GM23338 (cell line): ENCODE measurements around the gene CES3. TPM values are rescaled to one million over a fixed set of nuclear protein-coding genes. Genes with fewer than 3 reads are reported as not detected.

ENCODE experiments used
- ATAC-seq: fragments of 200-7000 bp; cut with Tn5 transposase; 3 replicates; pipeline ENCODE4 v1.9.1; 2020
- DNase-seq: peaks from one replicate; pipeline ENCODE4 v3.0.0-alpha.2; 2015; ENCODE audit warnings: low spot score
- H2AFZ ChIP-seq: fragments of 200-600 bp; sonication (generic); 2 replicates; pipeline ENCODE4 v1.8.0; 2016; ENCODE audit warnings: antibody characterized with exemption, mild to moderate bottlenecking, moderate library complexity
- H3F3A ChIP-seq: fragments of 200-600 bp; sonication (generic); replicated peaks from 2 replicates; pipeline ENCODE4 v1.8.0; 2017; ENCODE audit warnings: antibody characterized with exemption, mixed run types, low read depth
- H3K27ac ChIP-seq: fragments of 200-600 bp; sonication (generic); 2 replicates; pipeline ENCODE4 v1.6.1; 2016; ENCODE audit warnings: low read depth
- H3K27me3 ChIP-seq: fragments of 200-600 bp; sonication (generic); 2 replicates; pipeline ENCODE4 v1.8.0; 2016; ENCODE audit warnings: mild to moderate bottlenecking, mixed run types, moderate library complexity; ENCODE audit not compliant: insufficient read depth
- H3K36me3 ChIP-seq: fragments of 200-600 bp; sonication (generic); 2 replicates; pipeline ENCODE4 v1.8.0; 2016; ENCODE audit warnings: mild to moderate bottlenecking; ENCODE audit not compliant: insufficient read depth
- H3K4me1 ChIP-seq: fragments of 200-600 bp; sonication (generic); 2 replicates; pipeline ENCODE4 v1.8.0; 2016; ENCODE audit warnings: mild to moderate bottlenecking, moderate library complexity; ENCODE audit not compliant: insufficient read depth
- H3K4me2 ChIP-seq: fragments of 200-600 bp; sonication (generic); 2 replicates; pipeline ENCODE4 v1.7.1; 2017; ENCODE audit warnings: mixed run types
- H3K4me3 ChIP-seq: fragments of 200-600 bp; sonication (generic); 2 replicates; pipeline ENCODE4 v1.6.1; 2016; ENCODE audit warnings: mixed run types
- H3K79me2 ChIP-seq: fragments of 200-600 bp; sonication (generic); replicated peaks from 2 replicates; pipeline ENCODE4 v1.8.0; 2017; ENCODE audit warnings: mild to moderate bottlenecking; ENCODE audit not compliant: insufficient read depth
- H3K9me2 ChIP-seq: fragments of 200-600 bp; sonication (generic); 2 replicates; pipeline ENCODE4 v1.8.0; 2017; ENCODE audit not compliant: insufficient read depth
- H4K20me1 ChIP-seq: fragments of 200-600 bp; sonication (generic); replicated peaks from 2 replicates; pipeline ENCODE4 v1.8.0; 2017; ENCODE audit warnings: mild to moderate bottlenecking; ENCODE audit not compliant: insufficient read depth
- H3K27ac Mint-ChIP-seq: 2 replicates; pipeline ENCODE4 v1.8.0; 2020; ENCODE audit warnings: inconsistent platforms, mild to moderate bottlenecking, moderate library complexity, mixed read lengths
- H3K27me3 Mint-ChIP-seq: 3 replicates; pipeline ENCODE4 v1.8.0; 2022; ENCODE audit warnings: low read depth, mild to moderate bottlenecking, moderate library complexity, mixed read lengths, inconsistent platforms; ENCODE audit not compliant: insufficient read depth, poor library complexity
- H3K36me3 Mint-ChIP-seq: 3 replicates; pipeline ENCODE4 v1.8.0; 2021; ENCODE audit warnings: low read depth, mild to moderate bottlenecking, inconsistent platforms, moderate library complexity, mixed read lengths
- H3K4me1 Mint-ChIP-seq: 3 replicates; pipeline ENCODE4 v1.8.0; 2020; ENCODE audit warnings: mild to moderate bottlenecking, inconsistent platforms, mixed read lengths
- H3K4me3 Mint-ChIP-seq: 3 replicates; pipeline ENCODE4 v1.8.0; 2021; ENCODE audit warnings: moderate library complexity, mild to moderate bottlenecking, inconsistent platforms, mixed read lengths
- H3K9me3 Mint-ChIP-seq: 3 replicates; pipeline ENCODE4 v1.8.0; 2020; ENCODE audit warnings: moderate library complexity, mild to moderate bottlenecking, inconsistent platforms, mixed read lengths
- CREB1 ChIP-seq: fragments of 250-450 bp; sonication (Bioruptor Pico); IDR thresholded peaks from 2 replicates; pipeline ENCODE4 v1.5.0; 2020; ENCODE audit warnings: low read depth, mild to moderate bottlenecking, moderate library complexity
- CTCF ChIP-seq, 2 experiments: fragments of 200-600 bp in 1 of 2; sonication (generic) in 1 of 2; conservative IDR thresholded peaks; 2 replicates each; pipeline versions ENCODE4 v1.5.1 to v1.6.1; 2016 to 2017; ENCODE audit warnings: antibody characterized with exemption in 2 of 2, low read depth in 2 of 2, mild to moderate bottlenecking in 2 of 2, moderate library complexity in 1 of 2
- ETS1 ChIP-seq: IDR thresholded peaks from 2 replicates; pipeline ENCODE4 v1.6.1; 2016; ENCODE audit warnings: antibody characterized with exemption
- EZH2 ChIP-seq: fragments of 200-600 bp; sonication (generic); IDR thresholded peaks from one replicate; pipeline ENCODE4 v1.8.0; 2017; ENCODE audit warnings: antibody characterized with exemption, mild to moderate bottlenecking, low read depth; ENCODE audit not compliant: unreplicated experiment
- POLR2AphosphoS5 ChIP-seq: IDR thresholded peaks from 2 replicates; pipeline ENCODE4 v1.6.1; 2016; ENCODE audit warnings: antibody characterized with exemption, low read depth
- STAT1 ChIP-seq: IDR thresholded peaks from one replicate; pipeline ENCODE4 v1.6.1; 2016; ENCODE audit warnings: antibody characterized with exemption; ENCODE audit not compliant: unreplicated experiment
- ZNF462 ChIP-seq: fragments of 250-450 bp; sonication (Bioruptor Pico); IDR thresholded peaks from 2 replicates; pipeline ENCODE4 v1.5.0; 2020; ENCODE audit warnings: mild to moderate bottlenecking, moderate library complexity
- polyA plus RNA-seq: library from polyadenylated mRNA; unstranded; fragments of >200 nt; fragmentation: Nextera tagmentation; extraction: Ambion mirVana; gene quantifications from 2 replicates; pipeline ENCODE4 v1.2.1, GENCODE V29; 2016
- total RNA-seq: library from RNA; depleted of rRNA; stranded (reverse); fragments of >200 nt; shearing (Covaris generic); gene quantifications from 2 replicates; pipeline ENCODE4 v1.2.3, GENCODE V29; 2014

CES3 gene
- total and polyA plus RNA-seq, 2 experiments from 2014 or later: 0.55 to 1.0 TPM

GRCh38 chr16:66945939-66946338 lies 15.1 kb upstream of the CES3 start (continued):
- TF ChIP-seq ETS1: no peak

- Histone ChIP-seq H3K4me1 (peaks cover 3% of the 10 kb centered on the region; the same call in 1 of the 2 replicates), H3F3A (no peaks in the 10 kb centered on the region), H3K79me2 (no peaks in the 10 kb centered on the region), H3K4me3 (no peak overlapping the region), H3K36me3 (no peaks in the 10 kb centered on the region), H4K20me1 (no peaks in the 10 kb centered on the region), H2AFZ (no peak overlapping the region), H3K27ac (no peak overlapping the region), H3K4me2 (no peak overlapping the region), H3K27me3 (peaks cover 43% of the 10 kb centered on the region), H3K9me2 (no peaks in the 10 kb centered on the region)
- TF ChIP-seq POLR2AphosphoS5: no peak
- no peak for TF ChIP-seq ZNF462 (CRISPR knock-in tag)
- TF ChIP-seq EZH2: no peak
- no peak for TF ChIP-seq STAT1
- no peak for TF ChIP-seq CREB1 (CRISPR knock-in tag)
- no peak for TF ChIP-seq CTCF (conservative IDR thresholded peaks at IDR 0.05; ENCODE audit: low read depth in 2 of 2)
- Mint-ChIP-seq H3K27ac (no peak overlapping the region), H3K27me3 (peaks cover 33% of the 10 kb centered on the region), H3K4me3 (no peak overlapping the region), H3K4me1 (no peaks in the 10 kb centered on the region; the same call in 2 of the 3 replicates), H3K9me3 (peaks cover 5% of the 10 kb centered on the region; the same call in 2 of the 3 replicates), H3K36me3 (peaks cover 14% of the 10 kb centered on the region)
- DNase-seq: no peak
- ATAC-seq: no peak
Measured at GRCh38 chr16:66946541-66946940, 14.5 kb upstream of the CES3 start.
